K562 (cell line): ENCODE results near the gene TRAPPC4. TPM values are rescaled to one million over a fixed set of nuclear protein-coding genes. Genes with fewer than 3 reads are reported as not detected.

Source experiments
- IFI16 ChIP-seq: fragments of 250-450 bp; sonication (Bioruptor Pico); IDR thresholded peaks from 2 replicates; pipeline ENCODE4 v2.1.2; 2022; ENCODE audit warnings: mild to moderate bottlenecking, inconsistent platforms
- MEIS2 ChIP-seq: fragments of 450-650 bp; IDR thresholded peaks from 2 replicates; pipeline ENCODE4 v1.6.1; 2014; ENCODE audit warnings: mild to moderate bottlenecking; ENCODE audit not compliant: partially characterized antibody
- MTF1 ChIP-seq: fragments of 250-450 bp; sonication (Bioruptor Pico); IDR thresholded peaks from 2 replicates; pipeline ENCODE4 v1.9.0; 2021; ENCODE audit warnings: moderate library complexity, mild to moderate bottlenecking, inconsistent platforms, borderline replicate concordance
- NR2F6 ChIP-seq: fragments of 450-650 bp; formaldehyde crosslinking; IDR thresholded peaks from 2 replicates; pipeline ENCODE4 v1.4.0; 2020; ENCODE audit warnings: mild to moderate bottlenecking
- RAD21 ChIP-seq, 2 experiments: fragments of 250-450 bp in 1 of 2; fragments of 450-650 bp in 1 of 2; sonication (Bioruptor Pico) in 1 of 2; formaldehyde crosslinking in 1 of 2; IDR thresholded peaks in 1 of 2; conservative IDR thresholded peaks in 1 of 2; 2 replicates each; pipeline versions ENCODE4 v1.4.0 to v1.8.0; 2020 to 2022; ENCODE audit warnings: mild to moderate bottlenecking in 2 of 2, moderate library complexity in 1 of 2
- RCOR1 ChIP-seq, 2 experiments: IDR thresholded peaks; 2 replicates each; pipeline ENCODE4 v1.6.1; 2012; ENCODE audit warnings: low read depth in 2 of 2, low read length in 2 of 2, borderline replicate concordance in 1 of 2, improper control_type of control experiment in 1 of 2
- SAFB2 ChIP-seq: fragments of 200-400 bp; formaldehyde crosslinking; IDR thresholded peaks from 2 replicates; pipeline ENCODE4 v1.6.1; 2018; ENCODE audit warnings: borderline replicate concordance, low read length, low read depth, moderate library complexity; ENCODE audit not compliant: severe bottlenecking
- ZBTB8A ChIP-seq: fragments of 450-650 bp; IDR thresholded peaks from 2 replicates; pipeline ENCODE4 v1.6.1; 2018; ENCODE audit warnings: mild to moderate bottlenecking, moderate library complexity; ENCODE audit not compliant: partially characterized antibody
- ZFPM2 ChIP-seq: fragments of 250-450 bp; sonication (Bioruptor Pico); IDR thresholded peaks from 2 replicates; pipeline ENCODE4 v1.5.1; 2022; ENCODE audit warnings: mild to moderate bottlenecking
- ZFX ChIP-seq: sonication (generic); formaldehyde crosslinking; IDR thresholded peaks from 2 replicates; pipeline ENCODE4 v1.8.0; 2022; ENCODE audit warnings: mild to moderate bottlenecking, missing genetic modification reagents, moderate library complexity
- ZKSCAN8 ChIP-seq: fragments of 200-800 bp; sonication (Bioruptor generic); IDR thresholded peaks from 2 replicates; pipeline ENCODE4 v1.6.1; 2016; ENCODE audit warnings: missing genetic modification characterization, missing compliant biosample characterization
- ZNF24 ChIP-seq: fragments of 450-650 bp; IDR thresholded peaks from 2 replicates; pipeline ENCODE4 v1.6.1; 2016
- ZNF75A ChIP-seq: fragments of 450-650 bp; formaldehyde crosslinking; IDR thresholded peaks from 2 replicates; pipeline ENCODE4 v1.4.0; 2020; ENCODE audit warnings: mild to moderate bottlenecking
- ZNF76 ChIP-seq: fragments of 250-450 bp; sonication (Bioruptor Pico); IDR thresholded peaks from 2 replicates; pipeline ENCODE4 v1.4.0; 2020; ENCODE audit warnings: mild to moderate bottlenecking, moderate library complexity, borderline replicate concordance
- ZSCAN32 ChIP-seq: fragments of 450-650 bp; formaldehyde crosslinking; IDR thresholded peaks from 2 replicates; pipeline ENCODE4 v1.4.0; 2020; ENCODE audit warnings: mild to moderate bottlenecking, moderate library complexity
- polyA plus RNA-seq, 8 experiments: library from polyadenylated mRNA; depleted of rRNA in 4 of 8; stranded (reverse) in 5 of 8; unstranded in 3 of 8; fragments of >200 nt; fragmentation: Nextera tagmentation in 2 of 8; fragmentation: Illumina TruSeq in 1 of 8; extraction: Ambion mirVana in 2 of 8; extraction: Trizol in 1 of 8; gene quantifications; 2 replicates each; pipeline versions ENCODE4 v1.2.1 to v1.2.3, GENCODE V29; 2011 to 2014; ENCODE audit warnings: inconsistent platforms in 1 of 8, missing spikeins in 1 of 8
- total RNA-seq, 7 experiments: library from RNA; depleted of rRNA in 6 of 7; stranded (reverse); fragments of >200 nt in 6 of 7; fragmentation: Illumina TruSeq in 2 of 7; extraction: Trizol in 2 of 7; gene quantifications; 2 replicates each; pipeline versions ENCODE4 v1.2.1 to v1.2.3, GENCODE V29; 2011 to 2021; ENCODE audit warnings: low replicate concordance in 1 of 7
- TF ChIP-seq, protein P1 (sequence below): sonication (generic); formaldehyde crosslinking; IDR thresholded peaks from 2 replicates; pipeline ENCODE4 v1.8.0; 2023; ENCODE audit warnings: mild to moderate bottlenecking, missing genetic modification reagents
- TF ChIP-seq, protein P2 (sequence below), 2 experiments: fragments of 250-450 bp in 1 of 2; fragments of 450-650 bp in 1 of 2; sonication (Bioruptor Pico) in 1 of 2; IDR thresholded peaks; 2 replicates each; pipeline versions ENCODE4 v1.6.1 to v1.8.0; 2016 to 2021; ENCODE audit warnings: mild to moderate bottlenecking in 2 of 2, moderate library complexity in 2 of 2, missing compliant biosample characterization in 1 of 2, missing genetic modification characterization in 1 of 2
- TF ChIP-seq, protein P3 (sequence below): sonication (generic); formaldehyde crosslinking; IDR thresholded peaks from 2 replicates; pipeline ENCODE4 v1.8.1; 2023; ENCODE audit warnings: missing genetic modification reagents, mild to moderate bottlenecking, borderline replicate concordance

Gene TRAPPC4
- total and polyA plus RNA-seq, 9 of the 15 experiments (the other 6 are each of a cell fraction or from before 2014, with no cell fraction given): 121 to 524 (median 142) TPM

DNA sequence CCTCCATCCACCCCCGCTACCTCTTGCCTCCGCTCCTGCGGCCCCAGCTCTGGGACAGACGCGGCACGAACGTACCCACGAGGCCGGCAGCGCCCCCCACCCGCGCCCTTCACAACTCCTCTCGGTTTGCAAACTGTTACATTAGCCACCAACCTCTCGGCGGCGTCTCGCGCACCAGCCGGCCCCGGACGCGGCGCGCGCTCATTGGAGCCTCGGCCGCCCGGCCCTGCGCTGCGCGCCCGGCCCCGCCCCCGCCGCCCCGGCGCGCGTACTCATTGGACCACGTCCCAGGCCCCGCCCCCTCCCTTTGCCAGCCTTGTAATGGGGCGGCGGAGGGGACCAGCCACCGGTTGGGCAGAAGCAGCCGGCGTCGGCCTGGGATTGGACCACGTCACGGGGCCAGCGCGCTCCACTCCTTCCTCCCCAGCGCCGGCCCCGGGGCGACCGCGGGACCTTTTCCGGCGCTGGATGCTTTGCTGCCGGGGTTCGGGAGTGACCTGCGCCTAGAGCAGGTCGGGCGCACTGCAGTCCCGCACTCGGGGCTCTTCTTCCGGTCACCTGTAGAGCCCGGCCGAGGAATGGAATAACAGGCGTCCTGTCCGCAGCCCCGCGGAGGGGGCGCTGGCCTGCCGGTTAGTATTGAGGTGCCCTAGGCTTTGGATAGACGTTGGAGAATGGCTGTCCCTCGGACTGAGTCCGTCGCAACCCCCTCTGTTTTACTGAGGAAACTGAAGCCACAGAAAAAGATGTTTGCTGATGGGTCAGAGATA is 38.6 kb downstream of the TRAPPC4 start, which contains the start of gene HYOU1 (continued):
- TF ChIP-seq MTF1 (no peak), RCOR1 (IDR thresholded peaks at IDR 0.05; ENCODE audit: borderline replicate concordance in 1 of 2, low read depth in 2 of 2, low read length in 2 of 2) (peak in 1 of 2 experiments; percentile 60; a peak in 2 of 4 replicates), ZFX (peak; percentile 87), ZFPM2 (CRISPR knock-in tag) (no peak), ZSCAN32 (no peak; the same call in 1 of the 2 replicates), SAFB2 (no peak), ZNF75A (CRISPR knock-in tag) (no peak), NR2F6 (CRISPR knock-in tag) (no peak), IFI16 (no peak), MEIS2 (no peak), ZNF24 (0 out of 2 replicates have a peak, but pooled peaks have one; percentile 33), ZNF76 (CRISPR knock-in tag) (no peak), ZBTB8A (no peak), RAD21 (CRISPR knock-in tag; conservative IDR thresholded peaks at IDR 0.05 in 1 of 2, IDR thresholded peaks at IDR 0.05 in 1 of 2) (peak; percentile 13 to 27; a peak in 2 of 4 replicates), ZKSCAN8 (CRISPR knock-in tag) (no peak)
- TF ChIP-seq, protein P1, sequence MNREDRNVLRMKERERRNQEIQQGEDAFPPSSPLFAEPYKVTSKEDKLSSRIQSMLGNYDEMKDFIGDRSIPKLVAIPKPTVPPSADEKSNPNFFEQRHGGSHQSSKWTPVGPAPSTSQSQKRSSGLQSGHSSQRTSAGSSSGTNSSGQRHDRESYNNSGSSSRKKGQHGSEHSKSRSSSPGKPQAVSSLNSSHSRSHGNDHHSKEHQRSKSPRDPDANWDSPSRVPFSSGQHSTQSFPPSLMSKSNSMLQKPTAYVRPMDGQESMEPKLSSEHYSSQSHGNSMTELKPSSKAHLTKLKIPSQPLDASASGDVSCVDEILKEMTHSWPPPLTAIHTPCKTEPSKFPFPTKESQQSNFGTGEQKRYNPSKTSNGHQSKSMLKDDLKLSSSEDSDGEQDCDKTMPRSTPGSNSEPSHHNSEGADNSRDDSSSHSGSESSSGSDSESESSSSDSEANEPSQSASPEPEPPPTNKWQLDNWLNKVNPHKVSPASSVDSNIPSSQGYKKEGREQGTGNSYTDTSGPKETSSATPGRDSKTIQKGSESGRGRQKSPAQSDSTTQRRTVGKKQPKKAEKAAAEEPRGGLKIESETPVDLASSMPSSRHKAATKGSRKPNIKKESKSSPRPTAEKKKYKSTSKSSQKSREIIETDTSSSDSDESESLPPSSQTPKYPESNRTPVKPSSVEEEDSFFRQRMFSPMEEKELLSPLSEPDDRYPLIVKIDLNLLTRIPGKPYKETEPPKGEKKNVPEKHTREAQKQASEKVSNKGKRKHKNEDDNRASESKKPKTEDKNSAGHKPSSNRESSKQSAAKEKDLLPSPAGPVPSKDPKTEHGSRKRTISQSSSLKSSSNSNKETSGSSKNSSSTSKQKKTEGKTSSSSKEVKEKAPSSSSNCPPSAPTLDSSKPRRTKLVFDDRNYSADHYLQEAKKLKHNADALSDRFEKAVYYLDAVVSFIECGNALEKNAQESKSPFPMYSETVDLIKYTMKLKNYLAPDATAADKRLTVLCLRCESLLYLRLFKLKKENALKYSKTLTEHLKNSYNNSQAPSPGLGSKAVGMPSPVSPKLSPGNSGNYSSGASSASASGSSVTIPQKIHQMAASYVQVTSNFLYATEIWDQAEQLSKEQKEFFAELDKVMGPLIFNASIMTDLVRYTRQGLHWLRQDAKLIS: peak; percentile 75; the same call in 1 of the 2 replicates
- TF ChIP-seq, protein P2, sequence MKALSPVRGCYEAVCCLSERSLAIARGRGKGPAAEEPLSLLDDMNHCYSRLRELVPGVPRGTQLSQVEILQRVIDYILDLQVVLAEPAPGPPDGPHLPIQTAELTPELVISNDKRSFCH (CRISPR knock-in tag; IDR thresholded peaks at IDR 0.05): no peak
- TF ChIP-seq, protein P2 (tag; IDR thresholded peaks at IDR 0.05): 0 out of 2 replicates have a peak, but pooled peaks have one; percentile 3
- TF ChIP-seq, protein P3, sequence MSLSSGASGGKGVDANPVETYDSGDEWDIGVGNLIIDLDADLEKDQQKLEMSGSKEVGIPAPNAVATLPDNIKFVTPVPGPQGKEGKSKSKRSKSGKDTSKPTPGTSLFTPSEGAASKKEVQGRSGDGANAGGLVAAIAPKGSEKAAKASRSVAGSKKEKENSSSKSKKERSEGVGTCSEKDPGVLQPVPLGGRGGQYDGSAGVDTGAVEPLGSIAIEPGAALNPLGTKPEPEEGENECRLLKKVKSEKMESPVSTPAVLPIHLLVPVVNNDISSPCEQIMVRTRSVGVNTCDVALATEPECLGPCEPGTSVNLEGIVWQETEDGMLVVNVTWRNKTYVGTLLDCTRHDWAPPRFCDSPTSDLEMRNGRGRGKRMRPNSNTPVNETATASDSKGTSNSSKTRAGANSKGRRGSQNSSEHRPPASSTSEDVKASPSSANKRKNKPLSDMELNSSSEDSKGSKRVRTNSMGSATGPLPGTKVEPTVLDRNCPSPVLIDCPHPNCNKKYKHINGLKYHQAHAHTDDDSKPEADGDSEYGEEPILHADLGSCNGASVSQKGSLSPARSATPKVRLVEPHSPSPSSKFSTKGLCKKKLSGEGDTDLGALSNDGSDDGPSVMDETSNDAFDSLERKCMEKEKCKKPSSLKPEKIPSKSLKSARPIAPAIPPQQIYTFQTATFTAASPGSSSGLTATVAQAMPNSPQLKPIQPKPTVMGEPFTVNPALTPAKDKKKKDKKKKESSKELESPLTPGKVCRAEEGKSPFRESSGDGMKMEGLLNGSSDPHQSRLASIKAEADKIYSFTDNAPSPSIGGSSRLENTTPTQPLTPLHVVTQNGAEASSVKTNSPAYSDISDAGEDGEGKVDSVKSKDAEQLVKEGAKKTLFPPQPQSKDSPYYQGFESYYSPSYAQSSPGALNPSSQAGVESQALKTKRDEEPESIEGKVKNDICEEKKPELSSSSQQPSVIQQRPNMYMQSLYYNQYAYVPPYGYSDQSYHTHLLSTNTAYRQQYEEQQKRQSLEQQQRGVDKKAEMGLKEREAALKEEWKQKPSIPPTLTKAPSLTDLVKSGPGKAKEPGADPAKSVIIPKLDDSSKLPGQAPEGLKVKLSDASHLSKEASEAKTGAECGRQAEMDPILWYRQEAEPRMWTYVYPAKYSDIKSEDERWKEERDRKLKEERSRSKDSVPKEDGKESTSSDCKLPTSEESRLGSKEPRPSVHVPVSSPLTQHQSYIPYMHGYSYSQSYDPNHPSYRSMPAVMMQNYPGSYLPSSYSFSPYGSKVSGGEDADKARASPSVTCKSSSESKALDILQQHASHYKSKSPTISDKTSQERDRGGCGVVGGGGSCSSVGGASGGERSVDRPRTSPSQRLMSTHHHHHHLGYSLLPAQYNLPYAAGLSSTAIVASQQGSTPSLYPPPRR (CRISPR knock-in tag): no peak
